Stimulated activated CD4-positive, alpha-beta T cell treated with anti-CD3 and anti-CD28 coated beads, TNF-alpha, amount 100 ng/mL, for 48 hours (primary cell): ENCODE results near the gene YIPF2.
"Not testable (repeated sequence)": the region's sequence is repeated elsewhere in the genome, so short reads cannot be mapped to it uniquely, and the experiment has no call there.

Experiments
- DNase-seq, 3 donors: peaks; one replicate each; pipeline ENCODE4 v3.0.0-alpha.2; 2020; ENCODE audit warnings: low read depth in 3 of 3

Gene YIPF2

DNA sequence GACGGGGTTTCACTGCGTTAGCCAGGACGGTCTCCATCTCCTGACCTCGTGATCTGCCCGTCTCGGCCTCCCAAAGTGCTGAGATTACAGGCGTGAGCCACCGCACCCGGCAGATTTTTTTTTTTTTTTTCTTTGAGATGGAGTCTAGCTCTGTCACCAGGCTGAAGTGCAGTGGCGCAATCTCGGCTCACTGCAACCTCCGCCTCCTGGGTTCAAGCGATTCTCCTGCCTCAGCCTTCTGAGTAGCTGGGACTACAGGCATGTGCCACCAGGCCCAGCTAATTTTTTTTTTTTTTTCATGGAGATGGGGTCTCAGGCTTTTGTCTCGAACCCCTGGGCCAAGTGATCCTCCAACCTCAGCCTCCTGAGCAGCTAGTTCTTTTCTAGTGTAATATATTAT is 13.2 kb upstream of the YIPF2 start:
- DNase-seq: not testable (repeated sequence)

DNA sequence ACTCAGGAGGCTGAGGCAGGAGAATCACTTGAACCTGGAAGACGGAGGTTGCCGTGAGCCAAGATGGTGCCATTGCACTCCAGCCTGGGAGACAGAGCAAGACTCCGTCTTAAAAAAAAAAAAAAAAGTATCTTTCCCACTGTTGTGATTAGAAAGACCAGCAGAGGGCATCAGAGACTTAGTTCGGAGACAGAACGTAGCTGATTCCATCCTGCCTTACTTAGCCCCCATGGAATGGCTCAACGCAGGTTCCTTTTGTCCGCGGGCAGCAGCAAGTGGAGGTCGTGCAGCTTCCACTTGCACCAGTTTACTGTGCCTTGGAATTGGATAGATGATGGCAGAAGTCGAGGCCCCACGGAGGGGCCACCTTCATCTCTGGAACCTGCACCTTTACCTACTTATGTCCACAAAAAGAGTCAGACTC is 8.2 kb upstream of the YIPF2 start:
- DNase-seq: peak in 1 of 3 donors; percentile 29

DNA sequence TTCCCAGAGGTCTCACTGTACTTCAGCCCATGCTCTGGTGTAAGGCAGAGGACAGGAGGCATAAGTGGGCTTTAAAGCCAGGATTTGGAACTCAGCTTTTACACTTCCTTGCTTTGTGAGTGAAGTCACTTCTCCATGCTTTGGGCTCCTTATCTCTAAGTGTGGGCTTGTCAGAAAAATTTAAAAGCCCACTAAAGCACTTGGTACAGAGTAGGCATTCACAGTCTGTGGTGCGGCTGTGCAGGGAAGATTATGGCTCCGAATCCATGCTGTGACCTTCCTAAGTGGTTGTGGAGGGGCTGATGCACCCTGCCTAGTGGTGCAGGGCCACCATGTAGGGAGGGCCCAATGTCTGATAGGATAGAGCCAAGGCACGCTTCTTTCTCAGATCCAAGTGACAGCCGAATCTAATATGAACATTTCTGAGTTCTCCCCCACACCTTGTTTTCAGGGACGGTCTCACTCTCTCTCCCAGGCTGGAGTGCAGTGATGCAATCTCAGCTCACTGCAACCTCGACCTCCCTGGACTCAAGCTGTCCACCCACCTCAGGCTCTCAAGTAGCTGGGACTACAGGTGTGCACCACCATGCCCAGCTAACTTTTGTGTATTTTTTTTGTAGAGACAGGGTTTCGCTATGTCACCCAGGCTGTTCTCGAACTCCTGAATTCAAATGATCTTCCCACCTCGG is 7.1 kb upstream of the YIPF2 start:
- DNase-seq: no peak

DNA sequence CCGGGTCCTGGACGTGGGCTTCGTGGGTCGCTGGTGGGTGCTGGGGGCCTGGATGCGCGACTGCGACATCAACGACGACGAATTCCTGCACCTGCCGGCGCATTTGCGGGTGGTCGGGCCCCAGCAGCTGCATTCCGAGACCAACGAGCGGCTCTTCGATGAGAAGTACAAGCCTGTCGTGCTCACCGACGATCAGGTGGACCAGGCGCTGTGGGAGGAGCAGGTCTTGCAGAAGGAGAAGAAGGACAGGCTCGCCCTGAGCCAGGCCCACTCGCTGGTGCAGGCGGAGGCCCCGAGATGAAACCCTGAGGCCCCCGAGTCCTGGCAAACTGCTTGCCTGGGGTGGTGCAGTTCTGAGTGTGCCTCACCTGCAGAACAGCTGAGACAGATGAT is 959 bp upstream of the YIPF2 start:
- DNase-seq: no peak

DNA sequence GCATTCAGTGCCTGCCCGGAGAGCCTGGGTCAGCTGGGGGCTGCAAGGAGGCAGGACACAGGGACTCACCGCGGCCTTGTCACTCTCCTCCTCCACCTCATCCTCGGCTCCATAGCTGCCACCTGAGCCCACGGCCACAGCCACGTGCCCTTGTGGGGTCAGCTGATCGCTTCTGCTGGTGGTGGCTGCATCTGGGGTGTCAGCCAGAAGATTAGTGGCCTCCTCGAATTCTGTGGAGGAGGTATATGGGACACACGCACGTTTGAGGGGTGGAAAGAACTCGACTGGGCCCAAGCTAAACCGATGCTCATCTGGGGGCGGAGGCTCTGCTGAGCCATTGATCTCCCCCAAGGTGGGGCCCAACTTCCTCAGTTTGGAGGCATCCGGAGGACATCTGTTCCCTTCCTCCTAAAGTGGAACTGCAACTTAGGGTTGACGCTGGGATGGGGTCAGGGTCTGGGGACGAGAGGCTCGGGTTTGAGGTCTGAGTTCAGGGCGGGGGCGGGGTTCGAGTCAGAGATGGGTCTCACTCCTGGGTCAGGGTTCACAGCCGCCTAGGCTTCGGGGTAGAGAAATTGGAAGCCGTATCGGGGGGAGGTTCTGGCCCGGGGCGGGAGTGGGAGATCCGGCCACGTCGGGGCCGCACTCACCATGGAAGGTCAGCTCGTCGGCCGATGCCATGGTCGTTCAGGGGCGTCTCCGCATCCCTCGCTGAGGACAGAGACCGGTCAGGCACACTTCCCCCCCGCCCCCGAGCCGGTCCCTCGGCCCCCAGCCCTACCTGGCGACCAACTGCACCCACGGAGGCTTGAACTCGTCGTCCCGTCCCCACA is 493 bp downstream of the YIPF2 start:
- no peak for DNase-seq

DNA sequence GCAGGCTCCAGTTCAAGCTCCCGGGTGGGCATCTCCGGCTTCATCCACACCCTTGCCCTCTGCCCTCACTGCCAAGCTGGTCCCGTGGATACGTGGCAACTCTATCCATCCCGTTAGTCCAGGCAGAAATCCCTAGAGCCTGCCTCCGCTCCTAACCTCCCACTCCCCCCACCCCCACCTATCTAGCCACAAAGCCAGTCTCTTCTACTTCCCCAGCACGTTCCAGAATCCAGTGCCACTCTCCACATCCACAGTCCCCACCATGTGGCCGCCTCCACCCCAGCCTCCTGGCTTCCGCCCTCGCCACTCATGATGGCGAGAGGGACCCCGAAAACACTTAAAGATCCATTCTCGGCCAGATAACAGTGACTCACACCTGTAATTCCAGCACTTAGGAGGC is 3.8 kb downstream of the YIPF2 start:
- no peak for DNase-seq

DNA sequence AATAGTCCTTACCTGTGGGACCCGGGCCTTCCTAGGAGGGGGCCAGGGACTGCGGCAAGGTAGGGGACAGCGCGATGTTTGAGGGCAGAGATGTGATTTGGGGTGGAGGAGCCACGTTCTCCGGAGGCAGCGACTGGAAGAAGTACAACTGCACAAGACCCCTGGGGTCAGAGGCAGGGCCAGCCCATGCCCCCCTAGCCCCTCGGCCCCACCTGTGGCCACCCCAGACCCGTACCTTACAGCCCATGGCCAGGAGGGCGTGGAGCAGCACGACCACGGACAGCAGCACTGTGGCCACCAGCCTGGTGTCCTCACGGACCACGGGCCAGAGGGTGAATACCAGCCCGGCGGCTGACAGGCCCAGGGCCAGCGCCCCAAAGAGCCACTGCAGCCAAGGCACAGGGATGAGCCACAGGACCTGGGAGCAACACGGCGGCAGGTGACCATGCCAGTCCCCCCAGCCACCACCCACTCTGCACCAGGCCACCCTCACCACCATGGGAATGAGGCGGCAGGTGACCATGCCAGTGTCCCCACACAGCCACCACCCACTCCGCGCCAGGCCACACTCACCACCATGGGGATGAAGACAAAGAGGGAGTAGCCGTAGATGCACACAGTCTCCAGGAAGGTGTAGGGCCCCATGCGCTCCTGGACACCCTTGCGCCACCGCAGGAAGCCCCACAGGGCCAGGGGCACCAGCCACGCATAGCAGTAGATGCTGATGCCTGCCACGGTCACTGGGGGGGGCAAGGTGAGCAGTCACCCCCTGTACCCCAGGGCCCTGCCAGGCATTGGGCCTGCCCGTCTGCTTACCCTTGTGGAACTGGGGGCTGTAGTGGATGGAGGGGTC is 5.0 kb downstream of the YIPF2 start:
- DNase-seq: no peak

DNA sequence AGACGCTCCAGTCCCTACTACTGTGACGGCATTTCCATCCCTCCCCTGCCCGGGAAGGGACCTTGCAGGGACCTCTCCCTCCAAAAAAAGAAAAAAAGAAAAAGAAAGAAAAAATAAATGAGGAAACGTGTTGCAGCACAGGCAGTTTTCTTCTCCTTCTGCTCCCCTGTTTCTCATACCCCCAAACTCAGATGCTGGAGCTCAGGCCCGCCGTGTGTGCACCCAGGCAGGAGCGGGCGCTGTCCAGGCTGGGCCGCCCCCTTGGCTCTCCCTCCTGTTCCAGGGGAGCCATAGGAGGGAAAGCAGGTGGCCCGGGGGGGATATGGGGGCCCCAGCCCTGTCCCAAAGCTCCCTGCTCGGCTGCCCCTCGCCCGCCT is 5.8 kb downstream of the YIPF2 start:
- DNase-seq: no peak

DNA sequence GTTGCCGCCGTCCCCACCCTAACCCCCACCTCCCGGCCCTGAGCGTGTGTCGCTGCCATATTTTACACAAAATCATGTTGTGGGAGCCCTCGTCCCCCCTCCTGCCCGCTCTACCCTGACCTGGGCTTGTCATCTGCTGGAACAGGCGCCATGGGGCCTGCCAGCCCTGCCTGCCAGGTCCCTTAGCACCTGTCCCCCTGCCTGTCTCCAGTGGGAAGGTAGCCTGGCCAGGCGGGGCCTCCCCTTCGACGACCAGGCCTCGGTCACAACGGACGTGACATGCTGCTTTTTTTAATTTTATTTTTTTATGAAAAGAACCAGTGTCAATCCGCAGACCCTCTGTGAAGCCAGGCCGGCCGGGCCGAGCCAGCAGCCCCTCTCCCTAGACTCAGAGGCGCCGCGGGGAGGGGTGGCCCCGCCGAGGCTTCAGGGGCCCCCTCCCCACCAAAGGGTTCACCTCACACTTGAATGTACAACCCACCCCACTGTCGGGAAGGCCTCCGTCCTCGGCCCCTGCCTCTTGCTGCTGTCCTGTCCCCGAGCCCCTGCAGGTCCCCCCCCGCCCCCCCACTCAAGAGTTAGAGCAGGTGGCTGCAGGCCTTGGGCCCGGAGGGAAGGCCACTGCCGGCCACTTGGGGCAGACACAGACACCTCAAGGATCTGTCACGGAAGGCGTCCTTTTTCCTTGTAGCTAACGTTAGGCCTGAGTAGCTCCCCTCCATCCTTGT is 6.4 kb downstream of the YIPF2 start:
- DNase-seq: no peak

DNA sequence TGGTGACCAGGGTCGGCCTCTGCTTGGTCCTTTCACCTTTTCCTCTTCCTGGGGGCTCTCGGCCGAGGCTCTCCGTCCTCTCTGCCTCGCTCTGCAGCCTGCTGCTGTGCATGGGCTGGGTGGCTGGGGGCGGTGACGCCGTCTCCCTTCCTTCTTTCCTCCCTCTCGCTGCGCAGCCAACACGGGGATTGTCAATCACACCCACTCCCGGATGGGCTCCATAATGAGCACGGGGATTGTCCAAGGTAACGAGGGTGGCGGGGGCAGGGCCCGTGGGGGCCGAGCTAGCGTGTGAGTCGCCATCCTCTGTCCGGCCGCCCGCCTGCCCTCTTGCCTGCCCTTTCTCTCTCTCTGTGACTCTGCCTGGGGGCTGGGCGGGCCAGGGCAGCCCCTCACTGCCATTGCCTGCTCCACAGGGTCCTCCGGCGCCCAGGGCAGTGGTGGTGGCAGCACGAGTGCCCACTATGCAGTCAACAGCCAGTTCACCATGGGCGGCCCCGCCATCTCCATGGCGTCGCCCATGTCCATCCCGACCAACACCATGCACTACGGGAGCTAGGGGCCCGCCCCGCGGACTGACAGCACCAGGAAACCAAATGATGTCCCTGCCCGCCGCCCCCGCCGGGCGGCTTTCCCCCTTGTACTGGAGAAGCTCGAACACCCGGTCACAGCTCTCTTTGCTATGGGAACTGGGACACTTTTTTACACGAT is 7.1 kb downstream of the YIPF2 start:
- no peak for DNase-seq

DNA sequence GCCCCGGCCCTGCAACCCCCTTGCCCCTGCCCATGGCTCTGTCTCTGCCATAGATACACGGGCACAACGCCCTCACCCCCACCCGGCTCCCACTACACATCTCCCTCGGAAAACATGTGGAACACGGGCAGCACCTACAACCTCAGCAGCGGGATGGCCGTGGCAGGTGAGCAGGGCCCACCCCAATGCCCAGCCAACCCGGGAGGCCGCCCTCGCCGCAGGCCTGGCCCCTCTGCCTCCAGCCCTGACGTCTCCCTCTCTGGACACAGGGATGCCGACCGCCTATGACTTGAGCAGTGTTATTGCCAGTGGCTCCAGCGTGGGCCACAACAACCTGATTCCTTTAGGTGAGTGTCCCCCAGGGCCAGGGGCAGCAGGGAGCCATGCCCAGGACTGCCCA is 7.7 kb downstream of the YIPF2 start:
- DNase-seq: no peak

DNA sequence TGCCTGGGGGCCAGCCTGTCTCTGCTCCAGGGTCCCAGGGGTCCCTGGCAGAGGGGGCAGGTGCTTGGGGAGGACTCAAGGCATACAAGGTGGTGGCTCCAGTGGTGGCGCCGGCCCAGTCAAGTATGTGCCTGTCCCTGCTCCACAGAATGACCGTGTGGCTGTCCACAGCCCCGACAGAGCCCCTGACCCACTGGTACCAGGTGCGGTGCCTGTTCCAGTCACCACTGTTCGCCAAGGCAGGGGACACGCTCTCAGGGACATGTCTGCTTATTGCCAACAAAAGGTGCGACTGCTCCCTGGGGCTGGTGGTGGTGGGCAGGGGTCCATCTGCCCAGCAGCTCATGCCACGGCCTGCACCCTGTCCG is 8.2 kb downstream of the YIPF2 start:
- no peak for DNase-seq

DNA sequence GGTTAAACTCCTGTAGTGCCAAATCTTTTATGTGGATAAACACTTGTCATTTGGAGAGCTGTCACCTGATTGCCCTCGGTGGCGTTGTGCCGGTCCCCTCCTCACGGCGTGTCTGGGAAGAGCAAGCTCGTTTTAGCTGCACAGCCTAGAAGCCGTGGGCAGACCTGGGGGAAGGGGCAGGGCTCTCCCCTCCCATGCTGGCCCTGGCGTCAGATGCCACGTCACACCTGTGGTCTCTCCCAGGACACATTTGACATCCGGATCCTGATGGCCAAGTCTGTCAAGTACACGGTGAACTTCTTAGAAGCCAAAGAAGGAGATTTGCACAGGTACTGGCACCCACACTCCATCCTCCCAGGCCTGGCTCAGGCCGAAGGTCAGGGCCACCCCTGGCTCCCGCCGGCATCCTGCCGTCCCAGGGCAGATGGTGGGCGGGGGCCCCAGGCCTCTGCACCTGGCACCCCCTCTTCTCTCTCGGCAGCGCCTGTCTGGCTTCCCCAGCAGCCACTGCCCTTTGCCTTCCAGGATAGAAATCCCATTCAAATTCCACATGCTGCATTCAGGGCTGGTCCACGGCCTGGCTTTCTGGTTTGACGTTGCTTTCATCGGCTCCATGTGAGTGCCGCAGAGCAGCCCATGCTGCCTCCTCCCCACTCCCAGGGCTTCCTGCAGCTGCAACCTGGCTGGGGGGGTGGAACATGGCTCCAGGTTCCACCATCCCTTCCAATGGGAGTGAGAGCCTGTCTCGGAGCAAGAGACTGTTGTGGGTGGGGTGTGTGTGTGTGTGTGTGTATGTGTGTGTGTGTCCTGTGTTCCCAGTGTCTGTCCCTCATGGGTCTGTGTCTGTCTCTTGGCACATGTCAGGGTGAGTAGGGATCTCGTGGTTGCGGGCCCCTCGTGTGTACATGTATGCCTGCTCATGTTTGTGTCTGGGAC is 8.8 kb downstream of the YIPF2 start:
- DNase-seq: no peak

DNA sequence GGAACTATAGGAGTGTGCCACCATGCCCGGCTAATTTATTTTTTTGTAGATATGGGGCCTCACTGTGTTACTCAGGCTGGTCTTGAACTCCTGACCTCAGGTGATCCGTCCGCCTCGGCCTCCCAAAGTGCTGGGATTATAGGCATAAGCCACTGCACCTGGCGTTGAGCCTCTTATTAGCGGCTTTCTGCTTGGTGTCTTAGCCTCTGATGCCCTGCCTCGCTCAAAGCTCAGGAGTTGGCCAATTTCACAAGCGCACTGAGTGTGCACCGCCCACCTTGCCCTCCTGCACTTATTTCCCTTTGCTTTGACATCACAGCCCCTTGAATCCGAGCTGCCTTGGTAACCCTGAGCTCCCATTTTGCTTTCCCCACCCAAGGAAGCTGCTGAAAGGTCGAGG is 10.1 kb downstream of the YIPF2 start:
- DNase-seq: no peak

DNA sequence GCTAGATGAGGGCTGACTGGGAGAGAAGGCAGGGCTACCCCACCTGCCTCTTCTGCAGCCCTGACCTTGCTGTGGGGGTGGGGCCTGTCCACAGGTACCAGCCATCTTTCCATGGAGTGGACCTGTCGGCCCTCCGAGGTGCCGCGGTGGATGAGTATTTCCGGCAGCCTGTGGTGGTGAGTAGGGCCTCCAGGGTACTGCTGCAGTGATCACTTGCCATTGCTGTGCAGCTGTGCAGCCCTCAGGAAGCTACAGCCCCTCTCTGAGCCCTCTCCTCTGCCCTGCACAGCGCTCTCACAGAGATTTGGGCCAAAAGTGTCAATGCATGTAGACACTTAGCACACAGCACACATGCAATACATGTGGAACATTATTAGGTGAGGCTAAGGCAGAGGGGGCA is 11.8 kb downstream of the YIPF2 start:
- no peak for DNase-seq

DNA sequence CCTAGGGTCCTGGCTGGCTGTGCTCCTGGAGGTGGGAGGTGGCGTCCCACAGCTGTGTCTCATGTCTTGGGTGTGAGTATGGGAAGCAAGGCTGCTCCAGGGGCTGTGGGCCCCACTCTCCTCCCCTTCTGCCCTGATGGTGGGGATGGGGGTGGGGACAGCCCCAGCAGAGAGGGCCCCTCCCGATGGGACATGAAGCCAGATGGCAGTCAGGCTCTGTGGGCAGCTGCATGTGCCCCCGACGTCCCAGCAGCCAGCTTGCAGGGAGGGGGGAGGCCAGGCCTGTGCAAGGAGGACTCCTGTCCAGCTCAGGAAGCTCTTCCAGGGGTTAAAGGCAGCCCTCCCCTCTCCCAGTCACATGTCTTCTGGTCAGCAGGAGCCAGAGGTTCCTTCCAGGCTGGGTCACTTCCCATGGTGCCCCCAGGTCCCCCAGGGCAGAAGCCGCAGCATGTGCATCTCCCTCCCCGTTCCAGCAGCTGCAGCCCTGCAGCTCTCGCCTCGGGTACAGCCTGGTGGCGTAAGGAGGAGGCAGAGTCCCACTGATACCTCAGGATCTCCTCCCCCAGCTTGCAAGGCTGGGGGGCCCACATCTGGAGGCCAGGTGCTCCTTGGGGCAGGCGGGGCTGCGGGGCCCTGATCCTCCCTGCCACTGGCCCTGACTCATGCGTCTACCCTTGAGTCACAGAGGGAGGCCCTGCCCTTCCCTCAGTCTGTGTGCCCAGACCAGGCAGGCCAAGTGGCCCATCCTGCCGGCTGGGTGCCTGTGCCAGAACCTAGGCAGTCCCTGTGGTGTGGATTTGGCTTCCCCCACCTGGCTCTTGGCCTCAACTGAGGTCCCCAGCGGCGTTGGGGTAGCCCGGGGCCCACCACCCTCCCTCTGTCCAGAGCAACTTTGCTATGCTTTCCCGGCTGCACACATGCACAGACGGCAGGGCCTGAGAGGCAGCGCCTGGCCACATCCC is 13.0 kb downstream of the YIPF2 start:
- DNase-seq: no peak

DNA sequence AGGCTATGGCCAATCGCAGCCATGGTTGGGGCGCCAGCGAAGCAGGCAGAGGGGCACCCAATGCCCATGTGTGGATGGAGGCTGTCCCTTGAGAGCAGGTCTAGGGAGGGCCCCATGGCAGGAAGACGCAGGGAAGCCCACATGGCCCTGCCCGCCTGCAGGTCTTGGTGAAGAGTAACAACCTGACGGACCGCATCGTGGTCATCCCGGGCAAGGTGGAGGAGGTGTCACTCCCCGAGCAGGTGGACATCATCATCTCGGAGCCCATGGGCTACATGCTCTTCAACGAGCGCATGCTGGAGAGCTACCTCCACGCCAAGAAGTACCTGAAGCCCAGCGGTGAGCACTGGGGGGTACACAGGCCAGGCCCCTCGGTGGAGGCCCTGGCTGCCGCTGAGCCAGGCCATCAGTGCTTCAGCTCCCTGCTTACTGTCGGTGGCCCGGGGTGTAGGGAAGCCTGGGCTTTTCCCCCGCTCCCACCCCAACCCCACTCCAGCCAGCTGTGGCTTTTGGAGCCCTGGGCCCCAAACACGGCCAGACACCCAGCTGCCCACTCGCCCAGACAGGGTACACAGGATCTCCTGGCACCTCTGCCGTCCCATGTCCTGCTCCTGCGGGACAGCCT is 14.6 kb downstream of the YIPF2 start:
- no peak for DNase-seq

DNA sequence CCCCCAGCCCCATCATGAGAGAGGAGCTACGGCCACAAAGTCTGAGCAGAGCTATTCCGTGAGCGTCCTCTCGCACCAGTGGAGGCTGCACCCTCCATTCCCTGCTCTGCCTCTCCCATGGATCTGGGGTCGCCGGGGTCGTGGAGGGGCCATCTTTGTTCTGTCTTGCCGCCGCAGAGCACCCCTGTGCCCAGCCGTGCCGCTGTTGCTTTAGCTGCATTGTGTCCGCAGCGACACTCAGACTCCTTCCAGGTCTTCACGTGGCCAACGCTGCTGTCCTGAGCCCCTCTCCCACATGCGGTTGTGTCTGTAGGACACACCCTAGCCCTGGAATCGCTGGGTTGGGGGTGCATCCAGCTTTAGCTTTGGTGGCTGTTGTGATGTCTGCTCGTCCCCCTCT is 15.8 kb downstream of the YIPF2 start:
- no peak for DNase-seq
